SHP77 treated with DMSO at 0.1 percent for 48 hours (cell line): ENCODE measurements around the gene TMIE.

ENCODE experiments used
- DNase-seq: peaks from one replicate; lab custom pipeline; 2025; lab: John Stamatoyannopoulos, UW

Gene TMIE

GRCh38 chr3:46669191-46669999 is 31.8 kb upstream of the TMIE start:
- DNase-seq: no peak

- DNase-seq: no peak
Observed at GRCh38 chr3:46670000-46670890, 30.9 kb upstream of the TMIE start.

- DNase-seq: no peak
Observed at GRCh38 chr3:46670891-46671427, 30.2 kb upstream of the TMIE start.

DNA sequence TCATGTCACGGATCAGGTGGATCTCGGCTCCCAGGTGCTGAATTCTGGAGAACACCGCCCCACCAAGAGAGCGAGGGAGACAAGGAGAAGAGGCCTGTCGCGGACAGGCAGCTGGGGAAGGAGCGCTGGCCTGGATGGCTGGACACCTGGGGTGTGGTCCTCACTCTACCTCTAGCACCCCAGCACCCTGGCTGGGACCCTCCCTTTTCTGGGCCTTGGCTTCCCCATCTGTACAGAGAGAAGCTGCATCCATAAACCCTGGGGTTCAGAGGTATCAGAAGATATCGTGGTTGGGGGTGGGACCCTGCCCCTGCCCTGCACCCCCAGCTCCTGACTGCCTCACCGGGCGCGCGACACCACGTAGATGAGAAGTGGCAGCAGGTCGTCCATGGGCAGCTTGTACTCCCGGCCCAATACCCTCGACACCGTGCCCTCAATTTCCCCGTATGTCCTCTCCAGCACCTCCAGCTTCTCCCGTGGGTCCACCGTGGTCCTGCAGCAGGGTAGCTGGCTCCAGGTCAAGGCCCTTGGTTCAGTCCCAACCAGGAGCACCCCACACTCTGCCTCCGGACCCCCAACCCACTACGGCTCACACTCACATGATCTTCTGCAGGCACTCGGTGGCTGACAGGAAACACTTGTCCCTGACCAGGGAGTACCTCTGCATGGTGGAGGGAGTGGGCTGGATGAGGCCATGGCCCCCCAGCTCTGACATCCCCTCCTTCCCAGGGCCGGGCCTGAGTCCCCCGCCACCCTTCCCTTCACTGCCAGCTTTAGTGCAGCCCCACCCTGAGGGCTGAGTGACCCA is 29.4 kb upstream of the TMIE start:
- no peak for DNase-seq

DNA sequence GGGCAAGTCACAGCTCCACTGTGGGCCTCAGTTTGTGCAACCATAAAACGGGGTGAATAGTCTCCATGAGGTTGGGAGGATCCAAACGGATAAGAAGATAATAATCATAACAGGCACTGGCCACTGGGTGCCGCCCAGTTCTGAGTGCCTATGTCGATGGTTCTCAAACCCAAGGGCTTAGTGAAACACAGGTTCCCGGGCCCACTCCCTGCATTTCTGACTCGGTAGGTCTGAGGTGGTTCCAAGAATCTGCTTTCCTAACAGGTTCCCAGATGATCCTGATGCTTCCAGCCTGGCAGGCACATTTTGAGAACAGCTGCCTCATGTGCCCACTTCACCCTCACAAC is 28.9 kb upstream of the TMIE start:
- no peak for DNase-seq

GRCh38 chr3:46673151-46674030 is 27.8 kb upstream of the TMIE start:
- no peak for DNase-seq

GRCh38 chr3:46674031-46674845 is 27.0 kb upstream of the TMIE start:
- DNase-seq: no peak

DNA sequence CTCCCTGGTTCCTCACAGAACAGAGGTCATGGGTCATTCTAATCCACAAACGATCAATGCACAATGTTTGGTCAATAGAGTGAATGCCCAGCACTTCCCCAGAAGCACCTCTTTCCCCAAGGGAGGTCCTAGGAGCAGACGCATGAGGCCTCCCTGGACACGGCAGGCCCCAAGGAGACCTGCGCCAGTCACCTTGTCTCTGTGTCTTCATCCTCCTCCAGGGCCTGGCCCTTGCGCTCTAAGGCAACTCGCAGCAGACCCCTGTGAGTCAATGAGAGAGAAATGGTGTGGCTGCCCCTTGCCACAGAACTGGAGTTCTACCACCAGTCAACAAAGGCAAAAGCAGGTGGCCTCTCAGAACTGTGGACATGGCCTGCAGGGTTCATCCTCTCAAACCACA is 25.8 kb upstream of the TMIE start:
- no peak for DNase-seq

GRCh38 chr3:46675843-46676567 is 25.2 kb upstream of the TMIE start:
- DNase-seq: no peak

DNA sequence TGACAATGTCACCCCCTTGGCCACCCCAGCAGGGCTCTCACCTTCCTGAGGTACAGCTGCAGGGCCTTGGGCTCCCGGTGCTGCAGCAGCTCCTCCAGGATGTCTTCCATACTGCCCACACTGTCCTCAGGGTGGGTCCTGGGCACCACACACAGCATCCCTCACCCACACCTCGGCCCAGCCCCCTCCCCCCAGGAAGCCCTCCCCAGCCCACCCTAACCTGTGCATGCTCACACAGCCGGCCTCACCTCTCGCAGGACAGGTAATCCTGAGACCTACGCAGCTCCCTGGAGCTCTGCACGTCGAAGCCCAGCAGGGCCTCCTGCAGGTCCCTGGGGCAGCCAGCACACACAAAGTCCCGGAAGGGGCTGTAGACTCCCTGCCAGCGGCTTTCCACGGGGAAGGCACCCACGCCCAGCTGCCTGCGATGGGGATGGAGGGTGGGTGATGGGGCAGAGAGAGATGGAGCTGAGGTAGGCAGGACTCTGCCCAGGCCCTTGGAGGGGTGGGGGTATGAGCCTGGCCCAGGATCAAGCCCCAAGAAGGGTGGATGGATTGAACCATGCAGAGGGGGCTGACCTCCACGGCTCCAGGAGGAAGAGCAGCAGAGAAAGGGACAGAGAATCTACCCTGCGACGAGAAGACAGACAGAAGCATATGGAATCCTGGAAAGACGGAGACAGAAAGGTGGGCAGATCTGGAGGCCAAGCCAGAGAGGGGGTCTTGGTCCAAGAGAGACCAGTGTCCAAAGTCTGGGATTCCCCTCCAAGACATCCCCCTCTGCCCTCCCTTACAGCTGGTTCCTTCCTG is 24.4 kb upstream of the TMIE start:
- no peak for DNase-seq

GRCh38 chr3:46677411-46677726 is 23.8 kb upstream of the TMIE start:
- DNase-seq: no peak

DNA sequence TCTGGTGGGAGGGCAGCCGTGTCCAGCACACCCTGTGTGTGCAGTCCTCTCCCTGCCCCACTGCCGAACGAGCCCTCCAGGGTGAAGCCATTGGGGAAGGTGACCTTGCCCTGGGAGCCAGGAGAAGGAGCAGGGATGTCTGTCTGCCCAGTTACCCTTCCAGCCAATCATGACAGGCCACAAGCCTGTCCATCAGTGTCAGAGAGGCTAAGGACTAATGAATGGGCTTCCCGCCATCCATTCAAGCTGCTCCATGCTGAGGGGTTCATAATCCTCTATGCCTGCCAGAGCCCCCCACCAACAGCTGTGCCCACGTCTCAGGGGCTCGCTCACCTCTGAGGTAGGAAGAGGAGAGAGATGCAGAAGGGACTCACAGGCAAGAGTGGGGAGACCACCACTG is 22.9 kb upstream of the TMIE start:
- no peak for DNase-seq

DNA sequence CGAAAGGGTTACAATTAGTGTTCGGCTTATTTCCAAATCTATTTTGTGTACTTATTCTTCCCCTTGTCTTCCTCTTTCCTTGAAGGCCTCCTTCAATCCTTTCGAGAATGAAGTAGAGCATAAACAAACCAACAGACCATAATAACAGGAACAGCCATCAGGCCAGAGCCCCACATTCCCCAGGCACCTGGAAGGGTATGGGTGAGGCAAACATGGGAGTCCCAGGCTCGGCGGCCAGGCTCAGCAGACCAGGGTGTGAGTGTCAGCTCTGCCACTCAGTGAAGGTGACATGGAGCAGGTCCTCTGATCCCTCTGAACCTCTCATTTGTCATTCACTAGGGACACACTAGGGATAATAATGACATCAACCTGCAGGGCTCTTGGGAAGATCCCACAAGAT is 21.5 kb upstream of the TMIE start:
- no peak for DNase-seq

- DNase-seq: no peak
Observed at GRCh38 chr3:46680298-46680826, 20.8 kb upstream of the TMIE start.

GRCh38 chr3:46681387-46681786 is 19.8 kb upstream of the TMIE start:
- no peak for DNase-seq

GRCh38 chr3:46681856-46682540 is 19.2 kb upstream of the TMIE start:
- DNase-seq: no peak

DNA sequence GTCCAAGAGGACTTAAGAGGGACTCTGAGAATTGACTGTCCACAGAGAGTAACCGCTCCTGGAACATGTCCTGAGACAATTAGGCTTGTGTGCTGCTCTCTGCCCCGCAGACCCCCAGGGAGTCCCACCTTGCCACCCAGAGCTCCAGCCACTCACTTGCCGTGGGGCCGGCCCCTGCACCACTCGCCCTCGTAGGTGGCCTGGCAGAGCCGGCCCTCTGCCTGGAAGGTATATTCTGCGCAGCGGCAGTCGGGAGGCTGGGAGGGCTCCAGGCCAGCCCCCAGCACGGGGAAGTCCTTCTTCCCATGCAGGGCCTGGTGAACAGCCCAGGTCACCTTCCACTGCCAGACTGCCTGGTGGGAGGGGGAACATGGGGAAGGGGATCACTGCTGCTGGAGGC is 18.2 kb upstream of the TMIE start:
- no peak for DNase-seq

DNA sequence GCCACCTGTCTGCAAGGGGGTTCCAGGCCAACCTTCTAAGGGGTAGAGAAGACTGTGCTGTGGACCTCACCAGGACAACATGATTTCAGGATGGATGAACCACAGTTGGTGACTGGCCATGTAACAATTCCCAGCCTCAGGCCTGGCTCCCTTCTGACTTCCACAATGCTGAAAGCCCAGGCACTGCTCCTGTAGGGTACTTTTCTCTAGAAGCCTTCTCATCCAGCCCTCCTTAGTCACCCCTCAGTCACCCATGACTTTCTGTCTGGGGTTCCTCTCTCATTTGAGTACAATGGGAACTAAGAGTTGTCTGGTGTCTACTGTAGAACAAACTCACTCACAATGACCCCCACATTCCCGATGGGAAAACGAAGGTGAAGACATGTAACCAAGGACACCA is 16.3 kb upstream of the TMIE start:
- DNase-seq: no peak
